Measurements from ENCODE around the gene LAD1. TPM values are rescaled to one million over a fixed set of nuclear protein-coding genes. Genes with fewer than 3 reads are reported as not detected.

LAD1 gene
- total and polyA plus RNA-seq, 2 of the 13 experiments (the other 11 are each of a cell fraction or from before 2014, with no cell fraction given) = 10.8 to 65.6 TPM

- ATAC-seq (peak; percentile 41), DNase-seq (ENCODE audit: low spot score) (peak; percentile 43), FAIRE-seq (peak; percentile 76)
- in situ Hi-C loops (cut with HindIII; ENCODE audit: extremely low pct_ligation_motif_present, low pct_unique_long_range_greater_than_20kb) = no loop called here
- H3K4me3 ChIP-seq (replicated peaks in 1 of 3; ENCODE audit: insufficient read depth in 1 of 3, low read depth in 2 of 3, low read length in 3 of 3) = peak overlapping the region; percentile 77 to 82 (median 79)
- H3K4me2 ChIP-seq (ENCODE audit: low read depth, low read length) = peak overlapping the region; percentile 93
- no peak overlapping the region for H2AFZ ChIP-seq (ENCODE audit: low read length)
- H3K79me2 ChIP-seq (ENCODE audit: insufficient read depth, low read length) = peaks cover 38% of the 10 kb centered on the region
- H3K9me3 ChIP-seq (ENCODE audit: low read length) = no peaks in the 10 kb centered on the region
- H3K27me3 ChIP-seq (ENCODE audit: control insufficient read depth in 1 of 2, insufficient read depth in 2 of 2, low read length in 2 of 2) = no peaks in the 10 kb centered on the region
- H3K36me3 ChIP-seq (replicated peaks in 1 of 2; ENCODE audit: control insufficient read depth in 1 of 2, insufficient read depth in 2 of 2, low read length in 2 of 2) = no peaks in the 10 kb centered on the region
- 0% methylated on average over 2 of the region's 2 CpGs for WGBS (ENCODE audit: low lambda C conversion rate)
- peaks cover 61% of the 10 kb centered on the region for H3K4me1 ChIP-seq (ENCODE audit: insufficient read depth, low read length)
- CTCF ChIA-PET (ENCODE audit: low intra/inter-chr PET ratio, low total read pairs) = interaction anchor here (1.1 to 1.4 kb wide), 2 partner anchors 11 to 12 kb away, joined by 3 read pairs; no protein-coding TSS in a partner anchor
- H4K20me1 ChIP-seq (ENCODE audit: insufficient read depth, low read length) = peaks cover 12% of the 10 kb centered on the region
- POLR2A ChIA-PET = interaction anchor here (1.3 to 3.5 kb wide), 2 partner anchors 8 to 12 kb away, joined by 7 to 40 read pairs; no protein-coding TSS in a partner anchor
- BruUV-seq (replicated peaks) = no TSS peak
- intact Hi-C loops (cut with micrococcal nuclease; ENCODE audit: unreplicated experiment) = loop anchor here (1.0 kb wide), 1 partner anchor 12 kb away; no protein-coding TSS in a partner anchor
- peak overlapping the region; percentile 88 for H3K9ac ChIP-seq (ENCODE audit: insufficient read depth, low read depth, low read length)
- H3K27ac ChIP-seq (ENCODE audit: extremely low read length, insufficient read depth, low read length) = peak overlapping the region; percentile 84
- no peak for TF ChIP-seq TBL1XR1 (IDR thresholded peaks at IDR 0.05; ENCODE audit: borderline replicate concordance, low read length, partially characterized antibody)
- TF ChIP-seq PATZ1 (CRISPR knock-in tag; IDR thresholded peaks at IDR 0.05) = 0 out of 2 replicates have a peak, but pooled peaks have one; percentile 14
- TF ChIP-seq SIN3B (IDR thresholded peaks at IDR 0.05; ENCODE audit: low read length) = no peak
- 0 out of 2 replicates have a peak, but pooled peaks have one; percentile 34 for TF ChIP-seq ZNF383 (CRISPR knock-in tag; IDR thresholded peaks at IDR 0.05; ENCODE audit: borderline replicate concordance)
- TF ChIP-seq SAP130 (CRISPR knock-in tag; IDR thresholded peaks at IDR 0.05; ENCODE audit: low read depth) = peak; percentile 67
- TF ChIP-seq RXRB (CRISPR knock-in tag; IDR thresholded peaks at IDR 0.05; ENCODE audit: borderline replicate concordance) = peak; percentile 43; the same call in 1 of the 2 replicates
- peak in 1 of 2 experiments; percentile 37; a peak in 1 of 4 replicates for TF ChIP-seq POLR2A (IDR thresholded peaks at IDR 0.05; ENCODE audit: insufficient read depth in 1 of 2, low read depth in 2 of 2, low read length in 2 of 2)
- TF ChIP-seq, protein P1, sequence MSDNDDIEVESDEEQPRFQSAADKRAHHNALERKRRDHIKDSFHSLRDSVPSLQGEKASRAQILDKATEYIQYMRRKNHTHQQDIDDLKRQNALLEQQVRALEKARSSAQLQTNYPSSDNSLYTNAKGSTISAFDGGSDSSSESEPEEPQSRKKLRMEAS (IDR thresholded peaks at IDR 0.05) = peak; percentile 41; the same call in 1 of the 2 replicates
- peak; percentile 42 for TF ChIP-seq SALL1 (CRISPR knock-in tag; IDR thresholded peaks at IDR 0.05)
- no peak for TF ChIP-seq SOX6 (IDR thresholded peaks at IDR 0.05)
- no peak for TF ChIP-seq SOX6 (CRISPR knock-in tag; IDR thresholded peaks at IDR 0.05)
- TF ChIP-seq HNF4G (IDR thresholded peaks at IDR 0.05; ENCODE audit: borderline replicate concordance, low read depth, low read length) = peak; percentile 77
- TF ChIP-seq HNF4G (CRISPR knock-in tag; IDR thresholded peaks at IDR 0.05; ENCODE audit: borderline replicate concordance, low read depth) = no peak
- peak; percentile 16; the same call in 1 of the 2 replicates for TF ChIP-seq ZNF777 (CRISPR knock-in tag; IDR thresholded peaks at IDR 0.05)
- 0 out of 2 replicates have a peak, but pooled peaks have one; percentile 9 for TF ChIP-seq BCL6 (CRISPR knock-in tag; IDR thresholded peaks at IDR 0.05)
- TF ChIP-seq ZNF503 (CRISPR knock-in tag; IDR thresholded peaks at IDR 0.05) = no peak
- 0 out of 2 replicates have a peak, but pooled peaks have one; percentile 3 for TF ChIP-seq ZNF792 (CRISPR knock-in tag; IDR thresholded peaks at IDR 0.05)
- peak; percentile 17; the same call in 1 of the 2 replicates for TF ChIP-seq HNF1B (CRISPR knock-in tag; IDR thresholded peaks at IDR 0.05)
- no peak for TF ChIP-seq ZNF746 (CRISPR knock-in tag; IDR thresholded peaks at IDR 0.05)
These were observed 1.4 kb downstream of the LAD1 start for GRCh38 chr1:201397675-201398074.

Measured in HepG2 (cell line).